ENCODE measurements around the gene MZT2A. TPM values are rescaled to one million over a fixed set of nuclear protein-coding genes. Genes with fewer than 3 reads are reported as not detected.
"Not testable (repeated sequence)": the region's sequence is repeated elsewhere in the genome, so short reads cannot be mapped to it uniquely, and the experiment has no call there.

MZT2A gene
- total and polyA plus RNA-seq, 3 experiments from 2014 or later, result 92.6 to 142 (median 141) TPM

DNA sequence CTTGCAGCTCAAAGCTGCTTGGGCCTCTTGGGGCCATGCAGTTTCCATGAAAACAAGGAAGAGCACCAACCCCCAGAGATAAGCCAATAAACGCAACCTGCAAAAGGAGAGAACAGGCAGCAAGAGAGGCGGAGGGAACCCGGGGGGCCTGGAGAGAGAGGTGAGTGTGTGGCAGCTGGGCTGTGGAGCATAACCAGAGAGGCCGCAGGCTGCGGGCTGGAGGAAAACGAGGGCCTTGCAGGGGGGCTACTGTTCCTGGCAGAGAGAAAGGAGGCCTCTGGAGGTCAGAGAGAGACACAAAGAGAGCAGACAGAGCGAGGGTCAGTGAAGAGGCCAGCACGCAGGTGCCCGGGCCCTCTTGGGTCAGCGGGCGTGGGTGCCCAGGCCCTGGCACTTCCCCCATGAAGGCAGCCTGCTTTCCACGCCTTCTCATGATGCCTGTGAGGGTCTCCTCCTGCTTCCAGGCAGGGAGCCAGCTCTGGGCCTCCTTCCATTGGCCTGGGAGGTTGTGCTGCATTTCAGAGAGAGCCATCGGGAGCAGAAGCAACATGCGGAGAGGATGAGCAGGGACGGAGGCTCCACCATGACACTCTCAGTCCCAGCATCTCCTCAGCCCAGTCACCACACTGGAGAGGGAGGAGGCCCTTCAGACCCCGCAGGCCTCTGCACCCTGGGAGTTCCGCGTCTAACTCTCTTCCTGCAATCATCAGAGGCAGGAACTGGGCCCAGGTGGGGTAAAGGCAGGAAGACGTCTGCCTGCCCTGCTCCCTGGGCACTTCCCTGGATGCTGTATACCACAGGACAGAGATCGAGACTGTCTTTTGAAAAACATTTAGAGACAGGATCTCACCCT, 1.4 kb downstream of the MZT2A start:
- CTCF ChIA-PET; H3K9me3 Mint-ChIP-seq; H3K27me3 ChIP-seq (ENCODE audit: insufficient read depth, low read length, poor library complexity, severe bottlenecking); H3K36me3 ChIP-seq (ENCODE audit: insufficient read depth, low read length); H3K27me3 Mint-ChIP-seq; POLR2A ChIA-PET; H3K9me3 ChIP-seq (ENCODE audit: low read length): not testable (repeated sequence)
- peaks cover 30 to 56% (median 34%) of the 10 kb centered on the region in 3 donors for H3K4me1 Mint-ChIP-seq
- H3K36me3 Mint-ChIP-seq, result peaks cover 0 to 23% (median 0%) of the 10 kb centered on the region in 3 donors
- Histone ChIP-seq H3K4me1 (ENCODE audit: insufficient read depth, low read length) (peaks cover 26% of the 10 kb centered on the region), H3K4me3 (ENCODE audit: low read length) (peak overlapping the region; percentile 63), H3K27ac (ENCODE audit: low read depth, low read length) (peak overlapping the region; percentile 69)
- H3K4me3 Mint-ChIP-seq, result peak overlapping the region; percentile 83 to 97 (median 87)
- peak overlapping the region; percentile 80 to 99 (median 91) for H3K27ac Mint-ChIP-seq
- peak in 4 of 5 donors; percentile 9 to 31 (median 11) for DNase-seq

DNA sequence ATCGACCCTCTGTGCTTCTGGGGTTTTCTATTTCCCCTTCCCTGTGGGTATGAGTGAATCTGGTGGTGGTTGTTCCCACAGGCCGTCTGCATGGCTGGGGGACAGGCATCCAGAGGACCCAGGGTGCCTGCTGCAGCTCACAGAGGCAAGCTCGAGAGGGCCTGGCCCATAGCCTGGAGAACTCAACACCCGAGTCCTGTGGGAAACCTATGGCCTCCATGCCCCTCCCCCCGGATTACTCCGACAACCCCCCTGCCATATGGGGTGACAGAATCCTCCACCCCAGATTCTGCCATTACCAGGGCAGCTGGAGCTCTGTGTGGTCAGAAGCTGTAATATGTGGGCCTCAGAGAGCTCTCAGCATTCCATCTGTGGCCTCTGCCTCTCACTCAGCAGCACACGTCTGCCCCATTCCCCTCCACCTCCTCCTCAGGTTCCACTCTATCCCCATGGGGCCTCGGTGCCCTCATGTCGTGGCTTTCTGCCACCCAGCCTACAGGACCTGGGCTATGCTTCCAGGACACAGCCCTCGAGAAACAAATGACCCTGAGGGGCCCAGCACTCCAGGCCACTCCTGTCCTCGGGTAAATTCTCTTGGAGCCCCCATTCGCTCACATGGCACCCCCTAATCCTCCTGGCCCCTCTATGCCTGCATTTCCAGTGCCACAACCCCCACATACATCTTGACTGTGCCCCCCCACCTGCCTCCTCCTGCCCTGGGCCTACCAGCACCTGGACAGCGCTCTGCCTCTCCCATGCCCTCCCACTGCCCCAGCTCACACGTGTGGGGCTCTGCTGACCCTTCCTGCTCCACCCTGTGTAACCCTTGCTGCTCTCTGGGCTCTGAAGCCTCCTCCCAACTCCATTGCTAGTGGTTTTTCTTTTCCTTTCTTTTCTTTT, 3.6 kb downstream of the MZT2A start:
- peaks cover 0 to 29% (median 0%) of the 10 kb centered on the region in 3 donors for H3K36me3 Mint-ChIP-seq
- CTCF ChIA-PET, result no interaction called here

DNA sequence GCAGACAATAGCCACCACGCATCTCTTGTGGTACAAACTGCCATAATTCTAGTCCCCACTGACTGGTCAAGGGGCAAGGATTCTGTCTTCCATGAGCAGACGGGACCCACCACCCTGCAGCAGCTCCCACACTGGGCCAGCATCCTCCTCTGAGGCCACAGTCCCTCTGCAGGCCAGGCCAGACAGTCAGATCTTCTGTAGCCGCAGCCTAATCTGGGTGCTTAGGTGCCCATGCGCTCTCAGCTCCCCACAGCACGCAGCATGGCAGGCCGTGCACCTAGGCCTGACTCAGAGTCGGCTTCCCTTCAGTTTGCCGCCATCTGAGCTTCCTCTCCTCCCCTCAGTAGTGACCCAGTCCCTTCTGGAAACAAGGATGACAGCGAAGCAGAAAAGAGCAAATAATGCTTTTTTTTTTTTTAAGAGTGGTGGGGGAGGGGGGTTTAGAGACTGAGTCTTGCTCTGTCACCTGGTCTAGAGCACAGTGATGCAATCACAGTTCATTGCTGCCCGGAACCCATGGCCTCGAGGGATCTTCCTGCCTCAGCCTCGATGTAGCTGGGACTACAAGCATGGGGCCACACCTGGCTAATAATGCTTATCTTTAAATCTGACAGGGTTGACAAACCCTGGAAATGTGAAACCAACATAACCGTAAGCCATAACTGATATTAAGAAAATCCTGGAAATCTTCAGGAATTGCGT, 5.8 kb downstream of the MZT2A start:
- H3K27ac Mint-ChIP-seq, H3K27me3 Mint-ChIP-seq: not testable (repeated sequence)

More for the DNA sequence above, 3.6 kb downstream of the MZT2A start:
- no peak for DNase-seq
- Mint-ChIP-seq H3K27me3 (peaks cover 0 to 2% of the 10 kb centered on the region in 2 donors), H3K4me1 (peaks cover 18 to 39% (median 21%) of the 10 kb centered on the region in 3 donors), H3K4me3 (peak overlapping the region in 3 of 7 donors; percentile 58 to 65 (median 65)), H3K27ac (peak overlapping the region in 5 of 8 donors; percentile 38 to 57 (median 42)), H3K9me3 (no peaks in the 10 kb centered on the region)
- Histone ChIP-seq H3K4me1 (ENCODE audit: insufficient read depth, low read length) (peaks cover 20% of the 10 kb centered on the region), H3K36me3 (ENCODE audit: insufficient read depth, low read length) (no peaks in the 10 kb centered on the region), H3K27me3 (ENCODE audit: insufficient read depth, low read length, poor library complexity, severe bottlenecking) (no peaks in the 10 kb centered on the region), H3K9me3 (ENCODE audit: low read length) (no peaks in the 10 kb centered on the region), H3K27ac (ENCODE audit: low read depth, low read length) (no peak overlapping the region), H3K4me3 (ENCODE audit: low read length) (no peak overlapping the region)
- POLR2A ChIA-PET, result interaction anchor here (0.6 kb wide), 1 partner anchor 1133 kb away, joined by 5 read pairs; the partner anchor contains the start of gene PTPN18

DNA sequence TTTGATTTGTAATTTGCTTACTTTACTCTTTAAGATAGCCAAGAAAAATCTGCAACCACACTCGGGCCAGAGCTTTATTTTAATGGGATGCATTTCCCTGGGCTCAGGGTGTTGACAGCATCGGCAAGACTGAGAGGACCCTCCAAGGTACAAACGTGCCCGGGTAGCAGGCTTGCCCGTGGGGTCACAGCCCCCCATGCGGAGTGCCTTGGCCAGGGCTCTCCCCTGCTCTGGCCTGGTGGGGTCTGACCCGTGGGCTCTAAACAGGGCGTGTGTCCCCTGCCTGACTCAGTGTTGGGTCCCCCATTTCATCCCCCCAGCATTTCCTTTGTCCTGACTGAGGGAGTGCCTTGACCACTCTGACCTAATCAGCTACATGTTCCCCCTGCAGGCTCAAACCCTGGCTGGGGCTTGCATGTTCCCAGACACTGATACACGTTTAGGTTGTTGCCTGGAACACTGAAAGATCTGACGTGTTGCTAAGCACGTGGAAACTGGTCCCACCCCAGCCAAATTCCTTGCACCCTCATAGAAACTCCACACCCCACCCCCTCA, 7.2 kb downstream of the MZT2A start:
- CTCF ChIA-PET, result interaction anchor here (1.6 kb wide), 1 partner anchor 8 kb away, joined by 6 read pairs; no protein-coding TSS in a partner anchor
- H3K27ac ChIP-seq (ENCODE audit: low read depth, low read length); POLR2A ChIA-PET; H3K4me3 ChIP-seq (ENCODE audit: low read length); H3K4me3 Mint-ChIP-seq; H3K9me3 Mint-ChIP-seq; H3K36me3 ChIP-seq (ENCODE audit: insufficient read depth, low read length); H3K27me3 Mint-ChIP-seq; H3K9me3 ChIP-seq (ENCODE audit: low read length); DNase-seq; H3K27me3 ChIP-seq (ENCODE audit: insufficient read depth, low read length, poor library complexity, severe bottlenecking); H3K4me1 ChIP-seq (ENCODE audit: insufficient read depth, low read length); H3K27ac Mint-ChIP-seq: not testable (repeated sequence)
- H3K36me3 Mint-ChIP-seq, result peaks cover 0 to 28% (median 5%) of the 10 kb centered on the region in 3 donors
- H3K4me1 Mint-ChIP-seq, result peaks cover 2 to 18% (median 5%) of the 10 kb centered on the region in 3 donors

More for the DNA sequence above, 5.8 kb downstream of the MZT2A start:
- H3K4me3 ChIP-seq (ENCODE audit: low read length); H3K36me3 ChIP-seq (ENCODE audit: insufficient read depth, low read length); H3K9me3 ChIP-seq (ENCODE audit: low read length); H3K4me3 Mint-ChIP-seq; POLR2A ChIA-PET; H3K27ac ChIP-seq (ENCODE audit: low read depth, low read length); H3K9me3 Mint-ChIP-seq; CTCF ChIA-PET; DNase-seq; H3K27me3 ChIP-seq (ENCODE audit: insufficient read depth, low read length, poor library complexity, severe bottlenecking): not testable (repeated sequence)
- Mint-ChIP-seq H3K36me3 (peaks cover 0 to 30% (median 5%) of the 10 kb centered on the region in 3 donors), H3K4me1 (peaks cover 14 to 32% (median 15%) of the 10 kb centered on the region in 3 donors)
- H3K4me1 ChIP-seq (ENCODE audit: insufficient read depth, low read length), result peaks cover 18% of the 10 kb centered on the region

GRCh38 chr2:131483981-131484820, 8.0 kb downstream of the MZT2A start:
- H3K9me3 ChIP-seq (ENCODE audit: low read length); H3K4me1 ChIP-seq (ENCODE audit: insufficient read depth, low read length); DNase-seq; H3K36me3 ChIP-seq (ENCODE audit: insufficient read depth, low read length); H3K27me3 Mint-ChIP-seq; H3K27ac Mint-ChIP-seq; H3K4me3 ChIP-seq (ENCODE audit: low read length); H3K4me3 Mint-ChIP-seq; POLR2A ChIA-PET; H3K27me3 ChIP-seq (ENCODE audit: insufficient read depth, low read length, poor library complexity, severe bottlenecking); H3K27ac ChIP-seq (ENCODE audit: low read depth, low read length); H3K9me3 Mint-ChIP-seq: not testable (repeated sequence)
- CTCF ChIA-PET, result interaction anchor here (1.6 kb wide), 1 partner anchor 9 kb away, joined by 6 read pairs; no protein-coding TSS in a partner anchor
- Mint-ChIP-seq H3K36me3 (peaks cover 0 to 28% (median 5%) of the 10 kb centered on the region in 3 donors), H3K4me1 (peaks cover 0 to 14% (median 3%) of the 10 kb centered on the region in 3 donors)

DNA sequence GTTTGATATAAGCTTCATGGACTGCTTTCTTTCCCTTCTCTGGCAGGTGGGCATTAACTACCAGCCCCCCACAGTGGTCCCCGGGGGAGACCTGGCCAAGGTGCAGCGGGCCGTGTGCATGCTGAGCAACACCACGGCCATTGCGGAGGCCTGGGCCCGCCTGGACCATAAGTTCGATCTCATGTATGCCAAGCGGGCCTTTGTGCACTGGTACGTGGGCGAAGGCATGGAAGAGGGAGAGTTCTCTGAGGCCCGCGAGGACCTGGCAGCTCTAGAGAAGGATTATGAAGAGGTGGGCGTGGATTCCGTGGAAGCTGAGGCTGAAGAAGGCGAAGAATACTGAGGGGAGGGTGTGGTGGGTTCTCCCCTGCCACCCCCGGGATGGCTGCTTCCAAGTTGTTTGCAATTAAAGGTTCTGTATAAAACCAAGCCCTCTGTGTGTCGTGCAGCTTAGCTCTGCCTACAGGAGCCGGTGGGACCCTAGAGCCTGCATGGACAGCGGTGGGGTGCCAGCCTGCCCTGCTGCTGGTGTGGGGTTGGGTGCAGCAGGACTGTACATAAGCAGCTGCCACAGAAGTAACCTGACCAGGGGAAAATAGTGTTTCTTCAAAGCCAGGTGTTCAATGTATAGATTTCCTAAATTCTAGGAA, 9.6 kb downstream of the MZT2A start:
- H3K4me1 ChIP-seq (ENCODE audit: insufficient read depth, low read length); H3K9me3 ChIP-seq (ENCODE audit: low read length); H3K4me1 Mint-ChIP-seq; H3K27ac Mint-ChIP-seq; H3K36me3 ChIP-seq (ENCODE audit: insufficient read depth, low read length); H3K27me3 Mint-ChIP-seq; H3K9me3 Mint-ChIP-seq; CTCF ChIA-PET; POLR2A ChIA-PET; H3K27ac ChIP-seq (ENCODE audit: low read depth, low read length); H3K4me3 ChIP-seq (ENCODE audit: low read length); DNase-seq; H3K27me3 ChIP-seq (ENCODE audit: insufficient read depth, low read length, poor library complexity, severe bottlenecking): not testable (repeated sequence)
- peak overlapping the region in 1 of 7 donors; percentile 24 for H3K4me3 Mint-ChIP-seq
- H3K36me3 Mint-ChIP-seq, result peaks cover 0 to 28% (median 5%) of the 10 kb centered on the region in 3 donors

GRCh38 chr2:131480351-131480750, 11.8 kb downstream of the MZT2A start:
- H3K9me3 Mint-ChIP-seq; H3K9me3 ChIP-seq (ENCODE audit: low read length); H3K4me1 ChIP-seq (ENCODE audit: insufficient read depth, low read length); CTCF ChIA-PET; H3K27me3 Mint-ChIP-seq; POLR2A ChIA-PET; H3K4me3 ChIP-seq (ENCODE audit: low read length); H3K27me3 ChIP-seq (ENCODE audit: insufficient read depth, low read length, poor library complexity, severe bottlenecking); H3K27ac ChIP-seq (ENCODE audit: low read depth, low read length); H3K4me1 Mint-ChIP-seq; H3K4me3 Mint-ChIP-seq; H3K36me3 ChIP-seq (ENCODE audit: insufficient read depth, low read length); H3K27ac Mint-ChIP-seq; DNase-seq: not testable (repeated sequence)
- peaks cover 0 to 22% (median 5%) of the 10 kb centered on the region in 3 donors for H3K36me3 Mint-ChIP-seq
